ENCODE data around the gene ZFAND6.

ZFAND6 gene

GRCh38 chr15:80058044-80058443 is 1.4 kb upstream of the ZFAND6 start:
- DNase-seq (ENCODE audit: extremely low read depth, low read depth): no peak
- TF ChIP-seq CTCF (IDR thresholded peaks at IDR 0.05; ENCODE audit: low read depth, low read length): no peak

- DNase-seq (ENCODE audit: extremely low read depth, low read depth): no peak
- TF ChIP-seq CTCF (IDR thresholded peaks at IDR 0.05; ENCODE audit: low read depth, low read length): no peak
These were observed 395 bp downstream of the ZFAND6 start for GRCh38 chr15:80059786-80060355.

- TF ChIP-seq CTCF (IDR thresholded peaks at IDR 0.05; ENCODE audit: low read depth, low read length): no peak
- DNase-seq (ENCODE audit: extremely low read depth, low read depth): no peak
These were observed 1.0 kb downstream of the ZFAND6 start for GRCh38 chr15:80060356-80061006.

- TF ChIP-seq CTCF (IDR thresholded peaks at IDR 0.05; ENCODE audit: low read depth, low read length): no peak
- DNase-seq (ENCODE audit: extremely low read depth, low read depth): no peak
These were observed 2.1 kb downstream of the ZFAND6 start for GRCh38 chr15:80061582-80061981.

- no peak for TF ChIP-seq CTCF (IDR thresholded peaks at IDR 0.05; ENCODE audit: low read depth, low read length)
- DNase-seq (ENCODE audit: extremely low read depth, low read depth): no peak
These were observed 7.4 kb downstream of the ZFAND6 start for GRCh38 chr15:80066912-80067311.

- DNase-seq (ENCODE audit: extremely low read depth, low read depth): peak; percentile 58
- TF ChIP-seq CTCF (IDR thresholded peaks at IDR 0.05; ENCODE audit: low read depth, low read length): no peak
These were observed 9.1 kb downstream of the ZFAND6 start for GRCh38 chr15:80068578-80068977.

- TF ChIP-seq CTCF (IDR thresholded peaks at IDR 0.05; ENCODE audit: low read depth, low read length): no peak
These were observed 11.4 kb downstream of the ZFAND6 start for GRCh38 chr15:80070840-80071239.

More at GRCh38 chr15:80070840-80071239, 11.4 kb downstream of the ZFAND6 start:
- no peak for DNase-seq (ENCODE audit: extremely low read depth, low read depth)
